Activated B cell treated with CpG ODN at 0.5 μM for 24 hours (primary cell): Measurements from ENCODE around the gene IGF1R. TPM values are rescaled to one million over a fixed set of nuclear protein-coding genes. Genes with fewer than 3 reads are reported as not detected.

Source experiments
- ATAC-seq: fragments of 200-7000 bp; cut with Tn5 transposase; one replicate; pipeline ENCODE4 v1.10.0; 2021; ENCODE audit warnings: low read depth, mild to moderate bottlenecking, moderate library complexity
- CTCF ChIA-PET: fragments of 350-600 bp; sonication (Branson Sonifier 250); formaldehyde crosslinking; loops from one replicate; lab custom pipeline; 2021; ENCODE audit warnings: antibody characterized with exemption; lab: Charles Lee
- POLR2A ChIA-PET: fragments of 350-600 bp; sonication (Branson Sonifier 250); formaldehyde crosslinking; loops from one replicate; lab custom pipeline; 2021; ENCODE audit warnings: antibody characterized with exemption; lab: Charles Lee
- DNase-seq: peaks from one replicate; pipeline ENCODE4 v3.0.0; 2022
- H3K27ac Mint-ChIP-seq: one replicate; pipeline ENCODE4 v1.8.0; 2020; ENCODE audit warnings: mixed read lengths
- H3K27me3 Mint-ChIP-seq: one replicate; pipeline ENCODE4 v1.8.0; 2021; ENCODE audit warnings: mixed read lengths
- H3K36me3 Mint-ChIP-seq: one replicate; pipeline ENCODE4 v1.8.0; 2021; ENCODE audit warnings: low read depth, mixed read lengths
- H3K4me1 Mint-ChIP-seq: one replicate; pipeline ENCODE4 v1.8.0; 2021; ENCODE audit warnings: mixed read lengths
- H3K4me3 Mint-ChIP-seq: one replicate; pipeline ENCODE4 v1.8.0; 2020; ENCODE audit warnings: mild to moderate bottlenecking, mixed read lengths
- H3K9me3 Mint-ChIP-seq: one replicate; pipeline ENCODE4 v1.8.0; 2020; ENCODE audit warnings: mixed read lengths
- CTCF ChIP-seq: fragments of 200-600 bp; IDR thresholded peaks from one replicate; pipeline ENCODE4 v1.8.0; 2022; ENCODE audit warnings: antibody characterized with exemption, mild to moderate bottlenecking
- intact Hi-C: fragments of 100-400 bp; cut with micrococcal nuclease; formaldehyde crosslinking; loops from one replicate; pipeline ENCODE4 v1.15.1; 2024
- total RNA-seq: library from RNA; stranded (reverse); gene quantifications from 2 replicates; pipeline ENCODE4 v1.2.3, GENCODE V29; 2022

Gene IGF1R
- total RNA-seq, 1 donor from 2014 or later, result 6.7 TPM

GRCh38 chr15:98838387-98839259 lies 190.3 kb downstream of the IGF1R start:
- peaks cover 3% of the 10 kb centered on the region for H3K9me3 Mint-ChIP-seq
- no peak overlapping the region for H3K27ac Mint-ChIP-seq
- ChIA-PET POLR2A (no interaction called here), CTCF (no interaction called here)
- intact Hi-C loops, result no loop called here
- H3K4me1 Mint-ChIP-seq, result no peaks in the 10 kb centered on the region
- ATAC-seq (no peak), DNase-seq (no peak)
- H3K36me3 Mint-ChIP-seq, result peaks cover 3% of the 10 kb centered on the region
- H3K27me3 Mint-ChIP-seq, result no peaks in the 10 kb centered on the region
- no peak overlapping the region for H3K4me3 Mint-ChIP-seq
- TF ChIP-seq CTCF, result no peak

DNA sequence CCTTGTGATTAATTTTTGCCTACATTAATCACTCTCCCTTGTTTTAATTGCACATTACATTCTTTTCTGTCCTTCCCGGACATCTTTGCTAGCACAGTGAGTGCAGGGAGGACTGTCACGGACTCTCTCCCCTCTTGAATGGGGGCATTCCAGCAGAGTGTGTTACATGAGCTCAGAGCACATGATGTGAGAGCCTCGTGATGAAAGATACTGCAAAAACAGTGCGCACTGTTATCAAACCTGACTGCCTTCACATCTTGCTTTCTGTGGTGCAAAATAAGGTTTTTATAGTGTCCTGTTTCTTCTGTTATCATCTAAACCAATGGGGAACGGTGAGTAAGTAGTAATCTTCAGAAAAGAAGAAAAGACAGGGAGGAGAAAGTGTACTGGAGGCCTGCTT lies 191.7 kb downstream of the IGF1R start:
- intact Hi-C loops, result loop anchor here (10.0 kb wide), 1 partner anchor 65 kb away; no protein-coding TSS in a partner anchor
- Mint-ChIP-seq H3K27ac (no peak overlapping the region), H3K4me3 (no peak overlapping the region), H3K4me1 (no peaks in the 10 kb centered on the region), H3K9me3 (peaks cover 3% of the 10 kb centered on the region), H3K27me3 (no peaks in the 10 kb centered on the region), H3K36me3 (no peaks in the 10 kb centered on the region)
- no peak for TF ChIP-seq CTCF
- ChIA-PET CTCF (no interaction called here), POLR2A (no interaction called here)
- no peak for ATAC-seq
- no peak for DNase-seq

GRCh38 chr15:98841419-98841970 lies 193.2 kb downstream of the IGF1R start:
- CTCF ChIA-PET, result no interaction called here
- no peak for TF ChIP-seq CTCF
- POLR2A ChIA-PET, result no interaction called here
- ATAC-seq (no peak), DNase-seq (no peak)
- Mint-ChIP-seq H3K36me3 (no peaks in the 10 kb centered on the region), H3K27me3 (no peaks in the 10 kb centered on the region), H3K4me3 (no peak overlapping the region), H3K27ac (no peak overlapping the region), H3K9me3 (peaks cover 3% of the 10 kb centered on the region), H3K4me1 (no peaks in the 10 kb centered on the region)
- intact Hi-C loops, result loop anchor here (10.0 kb wide), 1 partner anchor 63 kb away; no protein-coding TSS in a partner anchor

DNA sequence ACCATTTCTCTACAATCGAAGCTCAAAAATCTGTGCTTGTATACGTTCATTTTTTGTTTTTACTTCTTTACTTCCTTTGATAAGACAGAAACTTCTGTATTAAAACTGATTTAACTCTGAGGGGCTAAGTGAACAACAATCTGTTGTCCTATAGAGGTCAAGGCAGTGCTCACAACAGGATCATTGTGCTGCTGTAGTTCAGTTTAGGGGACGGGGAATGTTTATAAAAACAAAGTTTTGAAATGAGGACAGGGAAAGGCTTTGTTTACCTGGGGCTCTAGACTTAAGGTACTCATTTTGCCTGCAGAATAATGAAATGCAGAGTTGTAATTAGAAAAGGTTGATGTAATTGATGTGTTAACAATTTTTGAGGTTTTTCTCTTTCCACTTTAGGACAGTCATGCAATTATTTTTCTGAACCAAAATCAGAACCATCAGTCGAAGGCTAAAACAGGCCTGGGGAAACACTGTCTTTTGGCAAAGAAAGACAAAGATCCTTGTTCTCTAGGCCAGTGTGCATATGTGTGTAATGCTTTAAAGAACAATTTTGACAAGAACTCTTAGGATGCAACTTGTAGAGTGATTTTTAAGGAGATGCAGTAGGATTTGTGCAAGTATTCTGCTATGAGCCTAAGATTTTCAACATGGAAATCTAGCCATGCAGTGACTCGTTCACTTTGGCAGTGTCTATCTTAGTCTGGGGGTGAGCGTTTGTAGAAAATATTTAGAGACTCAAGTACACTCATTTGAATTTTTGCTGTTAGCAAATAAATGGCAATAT lies 194.0 kb downstream of the IGF1R start:
- DNase-seq, result no peak
- TF ChIP-seq CTCF, result no peak
- Mint-ChIP-seq H3K4me1 (no peaks in the 10 kb centered on the region), H3K9me3 (peaks cover 2% of the 10 kb centered on the region), H3K27ac (no peak overlapping the region), H3K4me3 (no peak overlapping the region), H3K27me3 (no peaks in the 10 kb centered on the region), H3K36me3 (no peaks in the 10 kb centered on the region)
- ChIA-PET CTCF (no interaction called here), POLR2A (no interaction called here)
- no peak for ATAC-seq
- intact Hi-C loops, result loop anchor here (10.0 kb wide), 1 partner anchor 62 kb away; no protein-coding TSS in a partner anchor

- Mint-ChIP-seq H3K9me3 (no peaks in the 10 kb centered on the region), H3K4me1 (no peaks in the 10 kb centered on the region), H3K4me3 (no peak overlapping the region), H3K27me3 (peaks cover under 1% of the 10 kb centered on the region), H3K36me3 (no peaks in the 10 kb centered on the region), H3K27ac (no peak overlapping the region)
- ChIA-PET POLR2A (no interaction called here), CTCF (interaction anchor here (1.4 kb wide), 1 partner anchor 39 kb away, joined by 4 read pairs; no protein-coding TSS in a partner anchor)
- DNase-seq (no peak), ATAC-seq (no peak)
- intact Hi-C loops, result loop anchor here (10.0 kb wide), 1 partner anchor 62 kb away; no protein-coding TSS in a partner anchor
- TF ChIP-seq CTCF, result no peak
Observed at GRCh38 chr15:98842973-98843285, 194.6 kb downstream of the IGF1R start.
